GM20431 (cell line): ENCODE measurements around the gene DIRAS3.
"Not testable (repeated sequence)": the region's sequence is repeated elsewhere in the genome, so short reads cannot be mapped to it uniquely, and the experiment has no call there.

Experiments used
- in situ Hi-C: fragments of 300-500 bp; cut with MseI, MboI; formaldehyde crosslinking; loops from one replicate; pipeline ENCODE4 v1.15.0; 2020; ENCODE audit warnings: low sequenced_read_pairs; ENCODE audit not compliant: unreplicated experiment

DIRAS3 gene

GRCh38 chr1:68028566-68028965 is 21.9 kb downstream of the DIRAS3 start:
- in situ Hi-C loops, result no loop called here

- in situ Hi-C loops, result no loop called here
Measured at GRCh38 chr1:68024635-68025338, 25.6 kb downstream of the DIRAS3 start.

- in situ Hi-C loops, result no loop called here
Measured at GRCh38 chr1:68016381-68016780, 34.0 kb downstream of the DIRAS3 start.

- in situ Hi-C loops, result no loop called here
Measured at GRCh38 chr1:68015971-68016370, 34.5 kb downstream of the DIRAS3 start.

- in situ Hi-C loops, result no loop called here
Measured at GRCh38 chr1:68015369-68015768, 35.1 kb downstream of the DIRAS3 start.

GRCh38 chr1:68013351-68013750 is 37.1 kb downstream of the DIRAS3 start:
- in situ Hi-C loops, result no loop called here

GRCh38 chr1:68011657-68012375 is 38.6 kb downstream of the DIRAS3 start:
- in situ Hi-C loops, result no loop called here

GRCh38 chr1:68010543-68010942 is 39.9 kb downstream of the DIRAS3 start:
- in situ Hi-C loops, result no loop called here

GRCh38 chr1:68010090-68010489 is 40.3 kb downstream of the DIRAS3 start:
- in situ Hi-C loops, result no loop called here

GRCh38 chr1:68003626-68004025 is 46.8 kb downstream of the DIRAS3 start:
- in situ Hi-C loops, result not testable (repeated sequence)

- in situ Hi-C loops, result no loop called here
Measured at GRCh38 chr1:68000191-68000590, 50.2 kb downstream of the DIRAS3 start.

- in situ Hi-C loops, result no loop called here
Measured at GRCh38 chr1:67997746-67998145, 52.7 kb downstream of the DIRAS3 start.
